Esophagus muscularis mucosa (tissue), 4 donors: Measurements from ENCODE around the gene COX5B. TPM values are rescaled to one million over a fixed set of nuclear protein-coding genes. Genes with fewer than 3 reads are reported as not detected.

ENCODE experiments used
- DNase-seq: peaks from one replicate; pipeline ENCODE4 v3.0.0-alpha.2; 2017; ENCODE audit errors: extremely low spot score
- H3K27ac ChIP-seq, 4 donors: fragments of 200-600 bp; sonication (generic); replicated peaks in 1 of 4; 1 replicate in 3 of 4; 2 replicates in 1 of 4; pipeline ENCODE4 v1.5.1; 2016 to 2019; ENCODE audit warnings: mild to moderate bottlenecking in 1 of 4
- H3K27me3 ChIP-seq, 4 donors: fragments of 200-600 bp; sonication (generic); one replicate each; pipeline versions ENCODE4 v1.5.1 to v1.6.0; 2016 to 2019
- H3K36me3 ChIP-seq, 4 donors: fragments of 200-600 bp; sonication (generic); one replicate each; pipeline ENCODE4 v1.5.1; 2016 to 2019
- H3K4me1 ChIP-seq, 4 donors: fragments of 200-600 bp; sonication (generic); one replicate each; pipeline ENCODE4 v1.5.1; 2016 to 2019
- H3K4me3 ChIP-seq, 4 donors: fragments of 200-600 bp; sonication (generic); 1 replicate in 2 of 4; 2 replicates in 2 of 4; pipeline ENCODE4 v1.5.1; 2016 to 2019; ENCODE audit warnings: mild to moderate bottlenecking in 4 of 4, moderate library complexity in 1 of 4
- H3K9me3 ChIP-seq, 4 donors: fragments of 200-600 bp; sonication (generic); 1 replicate in 3 of 4; 2 replicates in 1 of 4; pipeline ENCODE4 v1.5.1; 2016 to 2019
- CTCF ChIP-seq, 3 experiments: fragments of 200-600 bp in 2 of 3; fragments of 450-650 bp in 1 of 3; sonication (generic) in 2 of 3; IDR thresholded peaks; one replicate each; pipeline ENCODE4 v1.5.1; 2017 to 2019; ENCODE audit warnings: antibody characterized with exemption in 3 of 3, mild to moderate bottlenecking in 2 of 3, moderate library complexity in 1 of 3
- EP300 ChIP-seq: sonication (generic); formaldehyde crosslinking; IDR thresholded peaks from one replicate; pipeline ENCODE4 v1.6.1; 2017; ENCODE audit warnings: antibody characterized with exemption
- POLR2A ChIP-seq: fragments of 450-650 bp; IDR thresholded peaks from one replicate; pipeline ENCODE4 v1.6.1; 2017; ENCODE audit warnings: antibody characterized with exemption, moderate library complexity, mild to moderate bottlenecking, low read depth
- POLR2AphosphoS5 ChIP-seq, 2 donors: sonication (generic); formaldehyde crosslinking; IDR thresholded peaks; one replicate each; pipeline ENCODE4 v1.6.1; 2017; ENCODE audit warnings: antibody characterized with exemption in 2 of 2
- WGBS: methylation state at CpG from one replicate; pipeline ENCODE4 v1.1.5; 2018; 5-methylcytosine and 5-hydroxymethylcytosine counted together
- intact Hi-C: fragments of 100-400 bp; cut with DNase I; formaldehyde crosslinking; loops from one replicate; pipeline ENCODE4 v1.15.1; 2023
- total RNA-seq, 4 donors: library from RNA; depleted of rRNA; stranded (reverse); fragments of >200 nt; gene quantifications; one replicate each; pipeline versions ENCODE4 v1.1.0 to v1.2.1, GENCODE V29; 2016

The COX5B gene
- total RNA-seq, 4 donors from 2014 or later: 382 to 507 (median 481) TPM

DNA sequence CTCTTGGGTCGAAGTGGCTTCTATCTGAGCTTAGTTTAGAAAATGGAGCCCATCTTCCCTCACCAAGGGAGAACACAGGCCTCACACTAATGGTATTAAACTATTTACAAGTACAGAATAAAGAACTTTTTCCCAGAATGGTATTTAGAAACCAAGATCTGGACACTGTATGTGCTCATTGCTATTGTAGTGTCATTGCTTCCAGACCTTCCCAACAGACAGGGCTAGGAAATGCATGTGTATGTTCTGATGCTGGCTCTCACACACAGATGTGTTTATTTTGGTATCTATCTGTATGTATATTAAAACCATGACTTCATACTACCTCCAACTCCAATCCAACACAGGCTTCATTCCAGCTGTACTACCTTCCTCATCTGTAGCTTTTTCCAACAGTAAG lies 8.0 kb downstream of the COX5B start:
- no peak overlapping the region for H3K27ac ChIP-seq
- peaks cover 0 to 8% (median 2%) of the 10 kb centered on the region in 4 donors for H3K9me3 ChIP-seq
- DNase-seq: no peak
- TF ChIP-seq POLR2AphosphoS5 (IDR thresholded peaks at IDR 0.05) (no peak), POLR2A (no peak), EP300 (no peak), CTCF (IDR thresholded peaks at IDR 0.05) (no peak)
- intact Hi-C loops: no loop called here
- no peaks in the 10 kb centered on the region for H3K27me3 ChIP-seq
- 96% methylated on average over 1 of the region's 1 CpG for WGBS
- peaks cover 27 to 79% (median 61%) of the 10 kb centered on the region in 4 donors for H3K36me3 ChIP-seq
- H3K4me3 ChIP-seq: no peak overlapping the region
- H3K4me1 ChIP-seq: no peaks in the 10 kb centered on the region

GRCh38 chr2:97654309-97654708 lies 8.4 kb downstream of the COX5B start:
- TF ChIP-seq EP300 (no peak), POLR2AphosphoS5 (IDR thresholded peaks at IDR 0.05) (no peak), POLR2A (no peak), CTCF (IDR thresholded peaks at IDR 0.05) (no peak)
- H3K9me3 ChIP-seq: peaks cover 0 to 8% (median 2%) of the 10 kb centered on the region in 4 donors
- H3K27ac ChIP-seq: no peak overlapping the region
- peaks cover 26 to 79% (median 61%) of the 10 kb centered on the region in 4 donors for H3K36me3 ChIP-seq
- no peaks in the 10 kb centered on the region for H3K27me3 ChIP-seq
- no peak for DNase-seq
- intact Hi-C loops: no loop called here
- no peak overlapping the region for H3K4me3 ChIP-seq
- no peaks in the 10 kb centered on the region for H3K4me1 ChIP-seq
- 90% methylated on average over 5 of the region's 5 CpGs for WGBS

- Histone ChIP-seq H3K4me3 (no peak overlapping the region), H3K9me3 (peaks cover 0 to 8% (median 2%) of the 10 kb centered on the region in 4 donors), H3K27me3 (no peaks in the 10 kb centered on the region), H3K36me3 (peaks cover 26 to 79% (median 63%) of the 10 kb centered on the region in 4 donors), H3K4me1 (no peaks in the 10 kb centered on the region), H3K27ac (no peak overlapping the region)
- no peak for TF ChIP-seq POLR2A
- TF ChIP-seq CTCF (IDR thresholded peaks at IDR 0.05): no peak
- no peak for TF ChIP-seq POLR2AphosphoS5 (IDR thresholded peaks at IDR 0.05)
- no peak for TF ChIP-seq EP300
- intact Hi-C loops: no loop called here
- DNase-seq: no peak
- WGBS: 100% methylated on average over 2 of the region's 2 CpGs
These were observed 8.9 kb downstream of the COX5B start for GRCh38 chr2:97654791-97655190.

GRCh38 chr2:97656129-97656755 lies 10.4 kb downstream of the COX5B start:
- 93% methylated on average over 7 of the region's 7 CpGs for WGBS
- no peak overlapping the region for H3K27ac ChIP-seq
- H3K36me3 ChIP-seq: peaks cover 26 to 73% (median 65%) of the 10 kb centered on the region in 4 donors
- H3K4me1 ChIP-seq: peaks cover 9 to 11% (median 11%) of the 10 kb centered on the region in 4 donors
- DNase-seq: no peak
- no peak overlapping the region for H3K4me3 ChIP-seq
- intact Hi-C loops: no loop called here
- no peaks in the 10 kb centered on the region for H3K27me3 ChIP-seq
- TF ChIP-seq POLR2AphosphoS5 (IDR thresholded peaks at IDR 0.05): no peak
- no peak for TF ChIP-seq CTCF (IDR thresholded peaks at IDR 0.05)
- TF ChIP-seq EP300: no peak
- no peak for TF ChIP-seq POLR2A
- peaks cover 0 to 8% (median 2%) of the 10 kb centered on the region in 4 donors for H3K9me3 ChIP-seq
